ENCODE measurements around the gene ZFAND2B.

Gene ZFAND2B

GRCh38 chr2:219204425-219205164, 2.0 kb upstream of the ZFAND2B start:
- DNase-seq (ENCODE audit: low spot score) = no peak
- no peak for FAIRE-seq

GRCh38 chr2:219205165-219205538, 1.4 kb upstream of the ZFAND2B start:
- FAIRE-seq = no peak
- DNase-seq (ENCODE audit: low spot score) = no peak

GRCh38 chr2:219205981-219206327, 628 bp upstream of the ZFAND2B start:
- FAIRE-seq = no peak
- DNase-seq (ENCODE audit: low spot score) = no peak

- DNase-seq (ENCODE audit: low spot score) = no peak
- FAIRE-seq = no peak
Observed at GRCh38 chr2:219207134-219207883, 727 bp downstream of the ZFAND2B start.

- FAIRE-seq (no peak), DNase-seq (ENCODE audit: low spot score) (no peak)
Observed at GRCh38 chr2:219207884-219208740, 1.5 kb downstream of the ZFAND2B start.

- FAIRE-seq (no peak), DNase-seq (ENCODE audit: low spot score) (no peak)
Observed at GRCh38 chr2:219209236-219210195, 2.9 kb downstream of the ZFAND2B start.

- no peak for FAIRE-seq
Observed at GRCh38 chr2:219210196-219210885, 3.8 kb downstream of the ZFAND2B start.

GRCh38 chr2:219210886-219211362, 4.3 kb downstream of the ZFAND2B start:
- no peak for FAIRE-seq
- DNase-seq (ENCODE audit: low spot score) = no peak

More at GRCh38 chr2:219210196-219210885, 3.8 kb downstream of the ZFAND2B start:
- DNase-seq (ENCODE audit: low spot score) = no peak

- DNase-seq (ENCODE audit: low spot score) (no peak), FAIRE-seq (no peak)
Observed at GRCh38 chr2:219213026-219213415, 6.4 kb downstream of the ZFAND2B start.

GRCh38 chr2:219213486-219214071, 7.0 kb downstream of the ZFAND2B start:
- DNase-seq (ENCODE audit: low spot score) (no peak), FAIRE-seq (no peak)

GRCh38 chr2:219214141-219214540, 7.6 kb downstream of the ZFAND2B start:
- no peak for FAIRE-seq
- DNase-seq (ENCODE audit: low spot score) = no peak

GRCh38 chr2:219214786-219215185, 8.2 kb downstream of the ZFAND2B start:
- no peak for DNase-seq (ENCODE audit: low spot score)
- no peak for FAIRE-seq

- FAIRE-seq = no peak
Observed at GRCh38 chr2:219215871-219216534, 9.4 kb downstream of the ZFAND2B start.

GRCh38 chr2:219216535-219216915, 9.9 kb downstream of the ZFAND2B start:
- FAIRE-seq = no peak
- no peak for DNase-seq (ENCODE audit: low spot score)

More at GRCh38 chr2:219215871-219216534, 9.4 kb downstream of the ZFAND2B start:
- DNase-seq (ENCODE audit: low spot score) = no peak

- FAIRE-seq = no peak
- DNase-seq (ENCODE audit: low spot score) = no peak
Observed at GRCh38 chr2:219218217-219218731, 11.7 kb downstream of the ZFAND2B start.

GRCh38 chr2:219218732-219219701, 12.4 kb downstream of the ZFAND2B start, which contains the start of gene ABCB6:
Gene ABCB6, minus strand, starts transcription at chr2:219218958. Its CDS starts 285 bp downstream, at chr2:219218673.
- FAIRE-seq (no peak), DNase-seq (ENCODE audit: low spot score) (no peak)

- FAIRE-seq (no peak), DNase-seq (ENCODE audit: low spot score) (no peak)
Observed at GRCh38 chr2:219219784-219220532, 13.4 kb downstream of the ZFAND2B start.

All from urothelium cell line (cell line).